IPS-18c (cell line): ENCODE data around the gene DENND10.
A peak's percentile ranks its signal among the peaks of the same experiment; 100 is the strongest.
"Not testable (repeated sequence)": the region's sequence is repeated elsewhere in the genome, so short reads cannot be mapped to it uniquely, and the experiment has no call there.

Experiments
- H3K4me3 ChIP-seq: 2 replicates; pipeline ENCODE4 v1.7.0; 2013; ENCODE audit warnings: low read depth, mild to moderate bottlenecking, low read length, moderate library complexity; ENCODE audit not compliant: insufficient read depth
- H3K9me3 ChIP-seq: one replicate; pipeline ENCODE4 v1.6.1; 2013; ENCODE audit warnings: mild to moderate bottlenecking, low read length, moderate library complexity; ENCODE audit not compliant: control insufficient read depth, insufficient read depth

DENND10 gene

DNA sequence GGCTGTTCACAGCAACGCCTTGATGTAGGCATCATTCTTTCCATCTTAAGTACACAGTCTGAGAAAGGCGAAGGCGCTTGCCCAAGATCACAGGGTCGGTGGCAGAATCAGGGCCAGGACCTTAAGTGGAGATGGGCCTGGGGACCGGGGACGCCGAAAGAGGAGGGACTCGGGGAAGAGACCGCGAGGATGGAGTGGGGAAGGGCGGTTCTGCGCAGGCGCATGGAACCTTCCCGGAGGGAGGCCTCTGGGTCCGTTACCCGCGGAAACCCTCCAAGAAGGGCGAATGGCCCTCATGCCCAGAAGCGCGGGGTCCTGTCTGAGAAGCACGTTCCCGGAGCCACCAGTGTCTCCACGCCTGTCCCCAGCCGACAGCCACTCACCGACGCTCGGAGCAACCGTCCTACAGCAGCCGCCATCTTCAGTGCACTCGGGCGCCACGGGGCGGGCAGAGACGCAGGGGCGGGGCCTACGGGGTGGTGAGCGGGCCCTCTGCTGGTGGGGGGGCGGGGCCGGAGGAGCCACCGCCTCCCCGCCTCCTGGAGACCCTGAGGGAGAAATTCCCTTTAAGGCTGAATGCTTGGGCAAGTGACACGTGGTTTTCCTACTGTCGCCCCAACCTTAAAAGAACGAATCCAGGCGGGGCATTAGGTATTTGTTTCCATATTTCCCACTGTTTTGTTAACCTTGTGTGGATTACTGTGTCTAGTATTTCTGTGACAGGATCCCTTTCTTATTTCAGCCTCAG is 74.6 kb downstream of the DENND10 start, which contains the start of gene PRDX3:
Gene PRDX3, minus strand, starts transcription at position 441 of the 748 bp plus-strand sequence. Its CDS starts 22 bp downstream, at position 419.
- H3K9me3 ChIP-seq: peaks cover 2% of the 10 kb centered on the region
- H3K4me3 ChIP-seq: peak within 1 kb of the TSS; percentile 93

DNA sequence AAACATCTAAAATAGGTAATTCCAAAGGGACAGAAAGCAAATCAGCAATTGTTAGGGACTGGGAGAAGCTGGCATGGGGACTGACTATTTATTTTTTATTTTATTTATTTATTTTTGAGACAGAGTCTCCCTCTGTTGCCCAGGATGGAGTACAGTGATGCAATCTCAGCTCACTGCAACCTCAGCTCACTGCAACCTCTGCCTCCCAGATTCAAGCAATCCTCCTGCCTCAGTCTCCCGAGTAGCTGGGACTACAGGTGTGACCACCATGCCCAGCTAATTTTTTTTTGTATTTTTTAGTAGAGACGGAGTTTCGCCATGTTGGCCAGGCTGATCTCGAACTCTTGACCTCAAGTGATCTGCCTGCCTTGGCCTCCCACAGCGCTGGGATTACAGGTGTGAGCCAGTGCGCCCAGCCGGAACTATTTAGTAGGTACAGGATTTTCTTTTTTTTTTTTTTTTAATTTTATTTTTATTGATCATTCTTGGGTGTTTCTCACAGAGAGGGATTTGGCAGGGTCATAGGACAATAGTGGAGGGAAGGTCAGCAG is 77.0 kb downstream of the DENND10 start:
- not testable (repeated sequence) for H3K4me3 ChIP-seq, H3K9me3 ChIP-seq

DNA sequence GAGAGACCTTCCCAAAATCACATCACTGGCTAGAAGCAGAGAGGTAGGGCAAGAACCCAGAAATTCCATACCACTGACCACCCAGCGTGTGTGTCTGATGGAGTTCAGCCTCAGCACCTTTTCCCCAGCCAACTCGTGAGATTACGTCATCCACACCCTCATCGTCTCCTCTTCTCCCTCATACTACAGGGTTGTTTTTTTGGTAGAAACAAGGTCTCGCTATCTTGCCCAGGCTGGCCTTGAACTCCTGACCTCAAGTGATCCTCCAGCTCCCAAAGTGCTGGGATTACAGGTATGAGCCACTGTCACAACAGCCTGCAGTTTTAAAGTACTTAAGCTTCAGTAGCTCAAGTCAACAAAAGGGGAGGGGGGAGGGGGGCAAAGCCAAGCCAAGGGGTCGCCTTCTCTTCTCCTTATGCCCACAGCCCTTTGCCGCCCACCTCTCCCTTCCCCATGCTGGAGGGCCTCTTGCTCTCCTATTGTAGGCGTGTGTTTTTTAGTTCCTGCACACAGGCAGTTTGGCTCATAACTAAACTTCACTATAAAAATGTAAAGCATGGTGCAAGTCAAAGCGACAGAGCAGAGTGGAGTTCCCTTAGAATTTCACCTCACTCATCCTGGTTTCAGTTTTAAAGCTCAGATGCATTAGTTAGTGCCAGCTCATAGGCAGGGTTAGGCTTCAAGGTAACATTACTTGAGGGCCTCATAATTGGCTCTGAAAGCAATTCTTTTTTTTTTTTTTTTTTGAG is 79.9 kb downstream of the DENND10 start:
- Histone ChIP-seq H3K9me3 (no peaks in the 10 kb centered on the region), H3K4me3 (no peak overlapping the region)
